Measurements from ENCODE around the gene THSD4.

THSD4 gene

DNA sequence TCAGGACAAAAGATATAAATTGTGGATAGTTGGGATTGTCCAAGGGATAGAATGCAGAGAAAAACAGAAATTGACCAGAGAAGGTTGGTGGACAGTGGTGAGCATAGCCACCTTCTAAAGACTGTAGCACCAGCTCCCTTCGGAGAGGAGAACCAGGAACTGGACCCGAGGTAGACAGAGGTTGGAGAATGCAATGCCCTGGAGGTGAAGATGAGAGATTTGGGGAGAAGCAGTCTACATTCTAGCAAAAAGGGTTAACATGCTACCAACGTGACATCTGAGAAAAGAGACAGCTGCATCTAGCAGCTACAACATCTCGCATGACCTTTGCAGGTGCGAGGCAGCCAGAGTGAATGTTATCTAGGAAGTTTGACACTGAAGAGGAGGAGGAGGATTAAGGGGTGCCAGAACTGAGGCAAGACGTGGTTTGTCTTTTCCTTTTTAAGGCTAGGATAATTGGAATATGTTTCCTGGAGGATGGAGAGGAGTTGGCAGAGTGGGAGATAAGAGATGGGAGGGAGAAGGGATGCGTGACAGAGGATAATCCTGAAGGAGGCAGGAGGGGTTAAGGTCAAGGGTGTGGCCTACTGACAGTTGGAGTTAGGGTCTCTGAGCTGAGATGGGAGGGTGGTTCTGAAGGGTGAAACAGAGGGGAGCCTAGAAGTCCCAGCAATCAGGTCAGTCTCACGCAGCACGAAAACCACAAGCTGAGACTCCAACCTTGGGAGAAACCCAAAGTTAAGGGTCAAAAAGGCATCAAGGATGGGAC, 591.4 kb downstream of the THSD4 start:
- FAIRE-seq (no peak), DNase-seq (ENCODE audit: insufficient read length) (no peak)
- no peak for TF ChIP-seq POLR2AphosphoS5 (IDR thresholded peaks at IDR 0.05; ENCODE audit: low read depth, low read length)
- TF ChIP-seq POLR2A (IDR thresholded peaks at IDR 0.05; ENCODE audit: low read depth, low read length) = no peak
- TF ChIP-seq TAF1 (IDR thresholded peaks at IDR 0.05; ENCODE audit: borderline replicate concordance, low read depth, low read length) = no peak

DNA sequence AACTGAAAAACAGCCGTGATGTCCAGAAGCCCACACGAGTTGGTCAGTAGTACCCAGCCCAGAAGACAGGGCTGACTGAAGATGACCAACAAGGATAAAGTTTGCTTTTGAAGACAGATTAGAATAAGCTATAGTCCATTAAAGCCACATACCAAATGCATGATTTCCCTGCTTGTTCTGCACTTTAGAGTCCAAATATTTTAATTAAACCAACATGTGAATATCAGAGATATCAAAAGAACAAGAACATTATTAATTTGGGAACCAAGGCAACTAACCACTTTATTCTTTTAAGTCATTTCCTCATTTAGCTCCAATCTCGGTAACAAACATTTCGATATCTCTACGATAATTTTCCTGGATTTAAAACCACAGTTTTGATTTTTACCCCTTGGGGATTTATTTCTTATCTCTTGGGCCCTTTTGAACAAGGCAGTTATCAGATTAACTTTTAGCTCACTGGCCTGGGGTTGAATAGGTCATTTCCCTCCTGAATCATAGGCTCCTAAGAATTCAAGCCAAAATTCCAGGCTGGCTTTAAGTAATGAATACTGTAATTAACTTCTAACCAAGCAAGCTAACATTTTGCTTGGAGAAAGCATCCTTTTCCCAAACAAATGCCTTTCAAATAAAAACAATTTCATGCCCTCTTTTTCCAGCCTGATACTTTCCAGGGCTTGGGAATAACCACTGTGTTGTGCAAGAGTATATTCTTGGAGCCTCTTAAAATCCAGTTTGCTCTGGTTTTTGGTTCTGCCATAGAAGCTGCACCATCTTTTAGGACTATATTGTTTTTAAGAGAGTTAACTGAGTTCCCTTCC, 592.2 kb downstream of the THSD4 start:
- TF ChIP-seq TAF1 (IDR thresholded peaks at IDR 0.05; ENCODE audit: borderline replicate concordance, low read depth, low read length) (no peak), POLR2A (IDR thresholded peaks at IDR 0.05; ENCODE audit: low read depth, low read length) (no peak), POLR2AphosphoS5 (IDR thresholded peaks at IDR 0.05; ENCODE audit: low read depth, low read length) (no peak)
- DNase-seq (ENCODE audit: insufficient read length) (no peak), FAIRE-seq (no peak)

DNA sequence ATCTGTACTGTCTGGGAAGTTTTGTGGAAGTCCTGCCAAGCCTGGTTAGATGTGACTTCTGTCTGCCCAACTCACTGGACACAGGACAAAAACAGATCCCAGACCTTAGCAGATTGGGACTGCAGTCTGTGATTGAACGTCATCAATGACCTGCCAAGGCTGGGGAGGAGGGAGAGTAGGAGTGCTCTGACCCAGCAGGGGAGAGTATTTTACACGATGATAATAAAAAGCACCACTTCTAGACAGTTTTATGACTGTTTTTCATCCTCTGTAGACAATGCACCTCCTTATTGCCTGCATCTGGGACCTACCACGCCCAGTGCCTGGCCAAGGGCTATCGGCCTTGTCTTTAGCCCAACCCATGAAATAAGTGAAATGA, 592.8 kb downstream of the THSD4 start:
- no peak for FAIRE-seq
- DNase-seq (ENCODE audit: insufficient read length) = no peak
- no peak for TF ChIP-seq POLR2AphosphoS5 (IDR thresholded peaks at IDR 0.05; ENCODE audit: low read depth, low read length)
- TF ChIP-seq POLR2A (IDR thresholded peaks at IDR 0.05; ENCODE audit: low read depth, low read length) = no peak
- TF ChIP-seq TAF1 (IDR thresholded peaks at IDR 0.05; ENCODE audit: borderline replicate concordance, low read depth, low read length) = no peak

DNA sequence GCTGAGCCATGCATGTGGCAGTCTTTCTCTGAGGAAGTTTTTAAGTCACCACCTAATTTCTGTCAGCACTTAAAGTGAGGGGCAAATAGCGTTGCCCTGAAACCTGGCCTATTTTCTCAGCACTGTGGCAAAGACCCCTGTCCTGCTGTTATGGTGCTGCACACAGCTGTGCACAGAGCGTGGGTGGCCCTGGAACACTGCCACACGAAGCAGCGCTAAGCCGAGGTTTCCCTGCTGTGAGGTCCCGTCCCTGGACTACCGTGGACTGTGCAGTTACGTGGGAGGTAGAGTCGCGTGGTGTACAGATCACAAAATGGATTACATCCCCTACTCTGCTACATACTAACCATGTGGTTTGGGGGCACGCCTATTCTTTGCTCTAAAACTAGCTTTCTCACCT, 593.5 kb downstream of the THSD4 start:
- TF ChIP-seq POLR2A (IDR thresholded peaks at IDR 0.05; ENCODE audit: low read depth, low read length) = no peak
- TF ChIP-seq POLR2AphosphoS5 (IDR thresholded peaks at IDR 0.05; ENCODE audit: low read depth, low read length) = no peak
- TF ChIP-seq TAF1 (IDR thresholded peaks at IDR 0.05; ENCODE audit: borderline replicate concordance, low read depth, low read length) = no peak
- DNase-seq (ENCODE audit: insufficient read length) (no peak), FAIRE-seq (no peak)

DNA sequence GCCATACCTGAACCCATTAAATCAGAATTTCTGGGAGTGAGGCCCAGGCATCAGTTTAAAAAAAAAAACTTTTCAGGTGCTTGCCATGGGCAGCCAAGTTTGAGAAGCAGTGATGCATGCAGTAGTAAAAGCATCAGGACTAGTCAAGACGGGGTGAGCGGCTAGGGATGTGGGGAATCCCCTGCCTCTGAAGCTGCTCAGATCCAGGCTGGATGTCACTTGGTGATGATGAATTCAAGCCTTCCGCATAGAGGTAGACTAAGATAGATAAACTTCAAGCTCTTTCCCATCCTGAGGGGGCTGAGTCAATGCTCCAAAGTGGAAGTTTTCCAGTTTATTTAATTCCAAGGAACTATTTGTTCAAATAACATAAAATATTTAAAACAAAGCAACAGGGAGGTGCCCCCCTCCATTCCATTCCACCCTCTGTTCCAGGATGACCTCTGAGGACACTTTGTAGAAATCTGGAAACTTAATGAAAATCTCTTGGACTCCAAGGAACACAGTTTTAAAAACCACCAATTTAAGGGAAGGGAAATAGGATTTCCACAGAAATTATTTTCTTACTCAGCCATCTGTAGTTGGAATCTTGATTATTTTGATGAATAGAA, 594.6 kb downstream of the THSD4 start:
- DNase-seq (ENCODE audit: insufficient read length) (no peak), FAIRE-seq (no peak)
- TF ChIP-seq POLR2A (IDR thresholded peaks at IDR 0.05; ENCODE audit: low read depth, low read length) (no peak), POLR2AphosphoS5 (IDR thresholded peaks at IDR 0.05; ENCODE audit: low read depth, low read length) (no peak), TAF1 (IDR thresholded peaks at IDR 0.05; ENCODE audit: borderline replicate concordance, low read depth, low read length) (no peak)

DNA sequence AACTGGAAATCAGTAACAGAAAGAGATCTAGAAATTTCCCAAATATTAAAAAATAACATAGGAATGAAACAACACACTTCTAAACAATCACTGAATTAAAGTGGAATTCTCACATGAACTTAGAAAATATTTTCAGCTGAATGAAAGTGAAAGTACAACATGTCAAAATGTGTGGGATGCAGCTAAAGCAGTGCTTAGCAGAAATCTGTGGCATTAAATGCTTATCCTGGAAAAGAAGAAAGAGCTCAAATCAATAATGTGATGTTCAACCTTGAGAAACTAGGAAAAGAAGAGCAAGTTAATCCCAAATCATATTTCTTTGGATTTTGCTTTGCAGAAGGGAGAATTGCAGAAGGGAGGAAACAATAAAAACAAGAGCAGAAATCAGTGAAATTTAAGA, 596.9 kb downstream of the THSD4 start:
- no peak for DNase-seq (ENCODE audit: insufficient read length)
- TF ChIP-seq POLR2A (IDR thresholded peaks at IDR 0.05; ENCODE audit: low read depth, low read length) (no peak), POLR2AphosphoS5 (IDR thresholded peaks at IDR 0.05; ENCODE audit: low read depth, low read length) (no peak), TAF1 (IDR thresholded peaks at IDR 0.05; ENCODE audit: borderline replicate concordance, low read depth, low read length) (no peak)
- FAIRE-seq = no peak

DNA sequence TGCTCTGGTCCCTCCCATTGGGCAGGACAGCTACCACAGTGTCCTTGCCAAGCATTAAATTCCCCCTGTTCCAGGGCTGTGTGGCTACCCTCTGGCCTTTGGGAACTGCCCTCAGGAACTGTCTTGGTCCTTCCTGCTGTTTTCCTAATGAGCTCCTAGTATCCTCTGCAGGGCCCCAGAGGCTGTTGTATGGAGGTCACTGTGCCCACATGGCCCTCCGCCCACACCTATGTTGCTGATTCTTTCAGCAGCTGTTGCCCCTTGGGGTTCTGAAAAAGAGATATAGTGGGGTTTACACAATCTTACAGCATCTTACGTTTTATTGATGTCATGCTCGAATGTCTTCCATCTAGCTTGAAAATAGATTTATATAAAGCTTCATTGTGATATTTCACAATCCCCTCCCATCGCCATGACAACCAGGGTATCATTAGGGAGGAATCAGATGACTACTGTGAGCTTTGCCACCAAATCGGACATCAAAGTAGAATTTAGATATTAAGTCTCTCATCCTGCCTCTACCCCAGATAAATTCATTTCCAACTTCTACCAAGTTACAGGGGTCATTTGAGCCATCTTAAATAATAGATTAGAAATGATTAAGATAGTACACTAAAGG, 598.0 kb downstream of the THSD4 start:
- no peak for FAIRE-seq
- TF ChIP-seq POLR2AphosphoS5 (IDR thresholded peaks at IDR 0.05; ENCODE audit: low read depth, low read length) (no peak), POLR2A (IDR thresholded peaks at IDR 0.05; ENCODE audit: low read depth, low read length) (no peak), TAF1 (IDR thresholded peaks at IDR 0.05; ENCODE audit: borderline replicate concordance, low read depth, low read length) (no peak)
- no peak for DNase-seq (ENCODE audit: insufficient read length)

DNA sequence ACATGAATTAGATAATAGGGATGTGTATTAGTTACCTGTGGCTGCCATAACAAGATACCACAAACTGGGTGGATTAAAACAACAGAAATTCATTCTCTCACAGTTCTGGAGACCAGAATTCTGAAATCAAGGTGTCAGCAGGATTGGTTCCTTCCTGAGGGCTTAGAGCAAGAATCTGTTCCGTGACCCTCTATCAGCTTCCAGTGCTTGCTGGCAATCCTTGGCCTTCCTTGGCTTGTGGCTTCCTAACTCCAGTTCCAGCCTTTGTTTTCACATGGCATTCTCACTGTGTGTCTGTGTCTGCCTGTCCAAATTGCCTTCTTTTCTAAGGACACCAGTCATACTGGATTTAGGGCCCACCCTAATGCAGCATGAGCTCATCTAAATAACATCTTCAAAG, 600.6 kb downstream of the THSD4 start:
- no peak for FAIRE-seq
- no peak for TF ChIP-seq POLR2AphosphoS5 (IDR thresholded peaks at IDR 0.05; ENCODE audit: low read depth, low read length)
- TF ChIP-seq TAF1 (IDR thresholded peaks at IDR 0.05; ENCODE audit: borderline replicate concordance, low read depth, low read length) = no peak
- no peak for TF ChIP-seq POLR2A (IDR thresholded peaks at IDR 0.05; ENCODE audit: low read depth, low read length)
- no peak for DNase-seq (ENCODE audit: insufficient read length)

DNA sequence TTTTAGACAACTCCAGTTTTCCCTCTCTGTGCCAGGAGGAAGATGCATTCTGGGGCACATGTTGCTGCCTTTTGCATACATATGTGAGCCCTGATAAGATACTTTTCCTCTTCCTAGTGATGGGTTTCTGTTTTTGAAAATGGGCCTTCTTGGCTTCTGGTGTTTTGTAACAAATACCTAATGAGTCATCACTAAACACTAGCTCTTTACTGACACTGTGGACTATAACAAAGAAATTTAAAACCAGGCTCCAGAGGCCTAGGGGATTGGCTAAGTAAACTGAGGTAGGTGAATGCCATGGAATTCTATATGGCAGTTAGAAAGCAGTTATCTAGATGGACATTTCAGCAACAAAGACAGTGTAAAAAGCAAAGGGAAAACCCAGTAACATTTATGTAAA, 601.7 kb downstream of the THSD4 start:
- FAIRE-seq (no peak), DNase-seq (ENCODE audit: insufficient read length) (no peak)
- TF ChIP-seq POLR2A (IDR thresholded peaks at IDR 0.05; ENCODE audit: low read depth, low read length) (no peak), POLR2AphosphoS5 (IDR thresholded peaks at IDR 0.05; ENCODE audit: low read depth, low read length) (no peak), TAF1 (IDR thresholded peaks at IDR 0.05; ENCODE audit: borderline replicate concordance, low read depth, low read length) (no peak)

DNA sequence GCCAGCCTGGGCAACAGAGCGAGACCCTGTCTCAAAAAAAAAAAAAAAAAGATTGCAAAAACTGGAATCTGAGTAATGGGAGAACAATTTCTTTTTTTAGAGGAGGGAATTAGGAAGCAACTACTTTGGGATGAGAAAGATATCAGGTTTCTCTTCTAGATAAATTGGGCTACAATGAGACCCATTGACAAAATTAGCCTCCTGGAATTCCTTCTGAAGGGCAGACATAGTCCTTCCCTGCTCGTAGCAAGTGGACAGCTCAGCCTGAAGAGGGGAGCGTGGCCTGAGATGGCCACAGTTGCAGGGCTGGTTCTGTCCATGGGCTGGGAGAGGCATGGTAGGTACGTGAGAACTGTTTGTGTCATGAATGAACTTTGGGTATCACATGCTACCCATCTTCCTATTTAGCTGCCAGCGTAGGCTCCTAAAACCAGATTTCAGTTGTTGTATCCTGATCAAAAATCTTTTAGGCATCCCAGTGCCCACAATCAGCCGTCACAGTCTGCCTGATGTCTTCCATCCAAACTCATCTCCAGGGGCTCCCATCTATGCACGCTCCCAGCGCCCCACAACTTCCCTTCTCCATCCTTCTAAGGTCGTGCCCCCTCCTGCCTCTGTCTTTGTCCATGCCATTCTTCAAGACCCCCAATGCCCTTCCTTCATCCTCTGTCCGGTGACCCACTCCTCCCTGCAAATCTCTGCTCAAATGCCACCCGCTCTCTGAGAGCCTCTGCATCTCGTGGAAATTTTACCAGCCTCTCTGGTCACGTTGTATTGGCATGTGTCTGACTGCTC, 603.0 kb downstream of the THSD4 start:
- TF ChIP-seq POLR2A (IDR thresholded peaks at IDR 0.05; ENCODE audit: low read depth, low read length) (no peak), POLR2AphosphoS5 (IDR thresholded peaks at IDR 0.05; ENCODE audit: low read depth, low read length) (no peak), TAF1 (IDR thresholded peaks at IDR 0.05; ENCODE audit: borderline replicate concordance, low read depth, low read length) (no peak)
- no peak for FAIRE-seq

More for the DNA sequence above, 603.0 kb downstream of the THSD4 start:
- DNase-seq (ENCODE audit: insufficient read length) = no peak
